Measurements from ENCODE around the gene NAA80.
A peak's percentile ranks its signal among the peaks of the same experiment; 100 is the strongest.
"Not testable (repeated sequence)": the region's sequence is repeated elsewhere in the genome, so short reads cannot be mapped to it uniquely, and the experiment has no call there.

NAA80 gene

DNA sequence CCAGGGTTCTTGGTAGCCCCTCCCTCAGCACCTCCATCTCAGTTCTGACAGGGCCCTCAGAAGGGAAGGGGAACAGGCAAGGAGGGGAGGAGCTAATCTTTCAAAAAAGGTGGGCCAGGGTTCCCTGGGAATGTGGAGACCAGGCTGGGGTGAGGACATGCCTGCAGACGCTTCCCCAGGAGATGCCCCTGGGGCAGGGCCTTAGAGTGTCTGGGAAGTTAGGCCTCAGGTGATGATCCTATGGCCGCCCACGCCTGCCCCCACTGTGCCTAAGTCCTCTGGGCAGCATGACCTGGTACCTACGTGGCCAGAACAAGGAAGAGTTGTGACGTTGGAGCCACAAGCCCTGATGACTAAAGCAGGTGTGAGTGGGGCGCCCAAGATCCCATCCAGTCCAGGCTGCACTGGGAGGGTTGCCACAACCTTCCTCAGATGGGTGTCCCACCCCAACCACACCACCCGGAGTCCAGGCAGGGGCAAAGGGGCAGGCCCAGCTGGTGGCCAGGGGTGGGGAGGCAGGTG lies 34.2 kb downstream of the NAA80 start:
- peak overlapping the region in 1 of 2 donors; percentile 36 for H3K9ac ChIP-seq (ENCODE audit: low read depth in 1 of 2, low read length in 2 of 2)

DNA sequence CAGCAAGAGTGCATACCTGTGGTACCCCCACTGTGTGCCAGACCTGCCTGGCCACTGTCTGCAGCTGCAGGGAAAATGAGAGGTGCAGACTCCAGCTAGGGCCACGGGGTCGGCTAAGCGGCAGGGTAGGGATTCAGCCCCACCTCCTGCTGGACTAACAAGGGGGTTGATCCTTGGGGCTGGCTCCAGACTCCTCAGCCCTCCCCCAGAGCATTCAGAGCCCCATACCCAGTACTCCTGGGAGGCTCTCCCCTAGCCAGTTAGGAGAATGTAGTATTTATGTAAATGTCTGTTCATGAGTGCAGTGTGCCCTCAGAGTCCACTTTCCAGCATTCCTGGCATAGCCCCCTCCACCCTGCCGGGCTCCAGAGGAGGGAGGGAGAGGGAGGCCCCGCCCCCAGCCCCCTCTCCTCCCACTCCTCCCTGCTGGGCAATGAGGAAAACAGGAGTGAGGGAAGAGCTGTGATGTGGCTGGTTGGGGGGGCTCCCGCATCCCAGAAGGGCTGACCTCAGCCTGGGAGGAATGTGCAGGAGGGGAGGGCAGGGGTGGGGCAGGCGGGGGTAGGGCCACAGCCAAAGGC lies 34.7 kb downstream of the NAA80 start:
- Histone ChIP-seq H3K9me3 (ENCODE audit: control insufficient read depth in 2 of 2, low read length in 2 of 2) (no peaks in the 10 kb centered on the region), H3K4me3 (ENCODE audit: low read length in 2 of 2) (no peak overlapping the region), H3K36me3 (ENCODE audit: control insufficient read depth in 2 of 2, insufficient read depth in 2 of 2, low read length in 2 of 2) (no peaks in the 10 kb centered on the region), H3K9ac (ENCODE audit: low read depth in 1 of 2, low read length in 2 of 2) (peak overlapping the region; percentile 24 to 36), H3K27ac (ENCODE audit: low read depth in 2 of 2, low read length in 2 of 2) (peak overlapping the region; percentile 96 to 97), H3K4me1 (ENCODE audit: control insufficient read depth in 2 of 2, insufficient read depth in 2 of 2, low read length in 2 of 2) (peaks cover 54 to 58% of the 10 kb centered on the region in 2 donors), H3K27me3 (ENCODE audit: control insufficient read depth in 2 of 2, insufficient read depth in 2 of 2, low read length in 2 of 2) (no peaks in the 10 kb centered on the region)

More for the DNA sequence above, 34.2 kb downstream of the NAA80 start:
- Histone ChIP-seq H3K27ac (ENCODE audit: low read depth in 2 of 2, low read length in 2 of 2) (peak overlapping the region; percentile 96 to 97), H3K4me1 (ENCODE audit: control insufficient read depth in 2 of 2, insufficient read depth in 2 of 2, low read length in 2 of 2) (peaks cover 57 to 61% of the 10 kb centered on the region in 2 donors), H3K9me3 (ENCODE audit: control insufficient read depth in 2 of 2, low read length in 2 of 2) (no peaks in the 10 kb centered on the region), H3K4me3 (ENCODE audit: low read length in 2 of 2) (no peak overlapping the region), H3K27me3 (ENCODE audit: control insufficient read depth in 2 of 2, insufficient read depth in 2 of 2, low read length in 2 of 2) (no peaks in the 10 kb centered on the region), H3K36me3 (ENCODE audit: control insufficient read depth in 2 of 2, insufficient read depth in 2 of 2, low read length in 2 of 2) (no peaks in the 10 kb centered on the region)

DNA sequence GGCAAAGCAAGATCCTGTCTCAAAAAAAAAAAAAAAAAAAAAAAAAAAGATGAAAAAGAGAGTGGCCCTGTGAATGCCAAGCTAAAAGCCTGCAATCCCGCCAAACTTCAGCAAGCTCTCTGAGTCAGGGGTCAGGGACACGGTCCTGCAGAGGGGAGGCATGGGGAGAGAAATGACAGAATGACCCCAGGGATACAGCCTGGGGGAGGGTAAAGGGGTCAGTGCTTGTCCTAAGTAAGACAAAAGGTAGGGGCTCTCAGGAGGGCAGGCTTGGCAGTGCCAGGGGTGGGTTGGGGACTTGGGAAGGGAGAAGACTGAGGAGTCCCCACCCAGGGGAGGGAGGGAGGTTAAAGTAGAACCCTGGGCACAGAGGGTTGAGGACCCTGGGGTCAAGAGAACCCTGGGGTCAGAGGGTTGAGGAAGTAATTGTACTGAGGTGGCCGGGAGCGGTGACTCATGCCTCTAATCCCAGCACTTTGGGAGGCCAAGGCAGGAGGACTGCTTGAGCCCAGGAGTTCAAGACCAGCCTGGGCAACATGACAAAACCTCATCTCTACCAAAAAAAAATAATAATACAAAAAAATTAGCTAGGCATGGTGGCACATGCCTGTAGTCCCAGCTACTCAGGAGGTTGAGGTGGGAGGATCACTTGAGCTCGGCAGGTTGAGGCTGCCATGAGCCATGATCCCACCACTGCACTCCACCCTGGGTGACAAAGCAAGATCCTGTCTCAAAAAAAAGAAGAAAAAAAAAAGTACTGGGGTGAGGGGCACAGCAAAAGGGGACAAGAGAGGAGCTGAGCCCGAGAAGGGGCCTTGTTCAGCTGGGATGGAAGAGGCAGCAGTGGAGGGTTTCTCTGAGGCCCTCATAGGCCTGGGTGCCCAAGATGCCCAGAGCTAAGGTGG lies 35.5 kb downstream of the NAA80 start:
- peak overlapping the region; percentile 40 to 96 for H3K27ac ChIP-seq (ENCODE audit: low read depth in 2 of 2, low read length in 2 of 2)

DNA sequence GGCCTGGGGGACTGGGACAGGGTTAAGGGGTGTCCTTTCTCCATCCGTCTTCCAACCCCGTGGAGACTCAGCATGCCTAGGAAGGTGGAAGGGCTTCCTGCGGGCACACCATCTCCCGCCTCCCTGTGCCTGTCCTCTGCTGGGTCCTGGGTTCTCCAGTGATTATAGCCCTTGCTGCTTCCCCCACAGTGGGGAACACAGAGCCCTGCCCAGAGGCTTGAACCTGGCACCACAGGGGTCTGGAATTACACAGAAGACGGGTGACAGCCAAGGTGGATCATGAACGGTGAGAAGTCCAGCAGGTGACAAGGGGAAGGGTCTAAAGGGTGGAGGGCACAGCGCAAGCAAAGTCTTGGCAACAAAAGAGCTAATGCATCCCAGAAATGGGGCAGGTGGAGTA lies 36.4 kb downstream of the NAA80 start:
- no peak overlapping the region for H3K27ac ChIP-seq (ENCODE audit: low read depth in 2 of 2, low read length in 2 of 2)
- no peak overlapping the region for H3K4me3 ChIP-seq (ENCODE audit: low read length in 2 of 2)
- H3K9me3 ChIP-seq (ENCODE audit: control insufficient read depth in 2 of 2, low read length in 2 of 2): no peaks in the 10 kb centered on the region
- H3K36me3 ChIP-seq (ENCODE audit: control insufficient read depth in 2 of 2, insufficient read depth in 2 of 2, low read length in 2 of 2): peaks cover 3 to 5% of the 10 kb centered on the region in 2 donors
- no peaks in the 10 kb centered on the region for H3K27me3 ChIP-seq (ENCODE audit: control insufficient read depth in 2 of 2, insufficient read depth in 2 of 2, low read length in 2 of 2)
- no peak overlapping the region for H3K9ac ChIP-seq (ENCODE audit: low read depth in 1 of 2, low read length in 2 of 2)
- peaks cover 41 to 44% of the 10 kb centered on the region in 2 donors for H3K4me1 ChIP-seq (ENCODE audit: control insufficient read depth in 2 of 2, insufficient read depth in 2 of 2, low read length in 2 of 2)

More for the DNA sequence above, 35.5 kb downstream of the NAA80 start:
- no peaks in the 10 kb centered on the region for H3K9me3 ChIP-seq (ENCODE audit: control insufficient read depth in 2 of 2, low read length in 2 of 2)
- peaks cover 50 to 53% of the 10 kb centered on the region in 2 donors for H3K4me1 ChIP-seq (ENCODE audit: control insufficient read depth in 2 of 2, insufficient read depth in 2 of 2, low read length in 2 of 2)
- H3K36me3 ChIP-seq (ENCODE audit: control insufficient read depth in 2 of 2, insufficient read depth in 2 of 2, low read length in 2 of 2): peaks cover 0 to 1% of the 10 kb centered on the region in 2 donors
- H3K27me3 ChIP-seq (ENCODE audit: control insufficient read depth in 2 of 2, insufficient read depth in 2 of 2, low read length in 2 of 2): no peaks in the 10 kb centered on the region
- no peak overlapping the region for H3K4me3 ChIP-seq (ENCODE audit: low read length in 2 of 2)
- H3K9ac ChIP-seq (ENCODE audit: low read depth in 1 of 2, low read length in 2 of 2): no peak overlapping the region

DNA sequence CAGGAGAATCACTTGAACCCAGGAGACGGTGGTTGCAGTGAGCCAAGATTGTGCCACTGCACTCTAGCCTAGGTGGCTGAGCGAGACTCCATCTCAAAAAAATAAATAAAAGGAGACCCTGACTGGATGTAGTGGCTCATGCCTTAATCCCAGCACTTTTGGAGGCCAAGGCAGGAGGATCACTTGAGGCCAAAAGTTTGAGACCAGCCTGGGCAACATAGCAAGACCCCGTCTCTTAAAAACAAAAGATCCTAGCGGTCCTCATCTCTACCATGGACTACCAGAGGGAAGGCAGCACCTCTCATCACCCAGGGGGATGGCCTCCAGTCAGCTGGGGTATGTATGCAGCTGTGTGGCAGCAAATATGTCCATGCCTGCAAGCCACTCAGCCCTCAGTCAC lies 37.0 kb downstream of the NAA80 start:
- not testable (repeated sequence) for H3K36me3 ChIP-seq (ENCODE audit: control insufficient read depth in 2 of 2, insufficient read depth in 2 of 2, low read length in 2 of 2); H3K9ac ChIP-seq (ENCODE audit: low read depth in 1 of 2, low read length in 2 of 2); H3K27ac ChIP-seq (ENCODE audit: low read depth in 2 of 2, low read length in 2 of 2); H3K9me3 ChIP-seq (ENCODE audit: control insufficient read depth in 2 of 2, low read length in 2 of 2); H3K4me3 ChIP-seq (ENCODE audit: low read length in 2 of 2); H3K27me3 ChIP-seq (ENCODE audit: control insufficient read depth in 2 of 2, insufficient read depth in 2 of 2, low read length in 2 of 2)
- peaks cover 36 to 39% of the 10 kb centered on the region in 2 donors for H3K4me1 ChIP-seq (ENCODE audit: control insufficient read depth in 2 of 2, insufficient read depth in 2 of 2, low read length in 2 of 2)

DNA sequence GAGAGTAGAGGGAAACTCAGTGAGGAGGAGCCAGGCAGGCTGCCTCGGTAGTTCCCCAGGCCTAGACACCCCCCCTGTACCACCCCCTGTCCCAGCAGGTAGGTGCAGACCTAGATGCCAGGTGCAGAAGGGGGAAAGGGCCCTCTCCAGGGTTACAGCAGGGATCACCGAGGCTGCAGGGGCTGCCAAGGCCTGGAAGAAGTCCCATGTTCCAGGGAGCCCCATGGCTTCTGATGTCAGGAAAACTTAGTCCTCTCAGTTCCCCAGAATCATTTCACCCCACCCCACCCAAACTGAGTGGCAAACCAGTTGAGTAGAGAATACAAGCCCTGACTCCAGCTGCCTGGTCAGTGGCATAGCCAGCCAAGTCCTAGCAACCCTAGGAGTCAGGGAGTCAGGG lies 37.7 kb downstream of the NAA80 start:
- H3K36me3 ChIP-seq (ENCODE audit: control insufficient read depth in 2 of 2, insufficient read depth in 2 of 2, low read length in 2 of 2): peaks cover 13 to 16% of the 10 kb centered on the region in 2 donors
- H3K4me3 ChIP-seq (ENCODE audit: low read length in 2 of 2): no peak overlapping the region
- peak overlapping the region in 1 of 2 donors; percentile 90 for H3K9ac ChIP-seq (ENCODE audit: low read depth in 1 of 2, low read length in 2 of 2)
- H3K9me3 ChIP-seq (ENCODE audit: control insufficient read depth in 2 of 2, low read length in 2 of 2): no peaks in the 10 kb centered on the region
- H3K4me1 ChIP-seq (ENCODE audit: control insufficient read depth in 2 of 2, insufficient read depth in 2 of 2, low read length in 2 of 2): peaks cover 29 to 32% of the 10 kb centered on the region in 2 donors
- peak overlapping the region in 1 of 2 donors; percentile 87 for H3K27ac ChIP-seq (ENCODE audit: low read depth in 2 of 2, low read length in 2 of 2)
- H3K27me3 ChIP-seq (ENCODE audit: control insufficient read depth in 2 of 2, insufficient read depth in 2 of 2, low read length in 2 of 2): no peaks in the 10 kb centered on the region

DNA sequence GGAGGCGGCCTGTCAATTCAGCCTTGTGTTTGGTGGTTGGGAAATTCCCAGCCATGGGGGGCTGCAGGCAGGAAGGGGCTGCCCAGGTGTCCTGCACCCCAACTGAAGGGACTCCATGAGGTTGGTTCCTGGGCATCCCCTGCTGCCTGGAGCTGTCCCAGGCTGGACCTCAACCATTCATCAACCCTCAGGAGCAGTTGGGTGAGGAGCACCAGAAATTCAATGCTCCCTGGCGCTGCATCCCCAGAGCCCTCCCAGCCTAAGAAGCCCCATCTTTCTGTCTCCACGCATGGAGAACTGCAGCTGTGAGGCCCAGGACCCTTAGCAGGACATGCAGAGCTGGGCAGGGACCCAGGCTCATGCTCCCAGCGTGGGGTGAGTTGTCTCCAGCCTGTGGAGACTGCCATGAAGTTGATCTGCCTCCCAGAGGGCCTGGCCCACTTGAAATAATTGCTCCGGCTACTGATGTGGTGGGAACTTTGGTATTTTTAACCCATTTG lies 38.2 kb downstream of the NAA80 start:
- Histone ChIP-seq H3K4me3 (ENCODE audit: low read length in 2 of 2) (no peak overlapping the region), H3K9ac (ENCODE audit: low read depth in 1 of 2, low read length in 2 of 2) (peak overlapping the region; percentile 85 to 90), H3K27ac (ENCODE audit: low read depth in 2 of 2, low read length in 2 of 2) (peak overlapping the region in 1 of 2 donors; percentile 87), H3K9me3 (ENCODE audit: control insufficient read depth in 2 of 2, low read length in 2 of 2) (no peaks in the 10 kb centered on the region), H3K4me1 (ENCODE audit: control insufficient read depth in 2 of 2, insufficient read depth in 2 of 2, low read length in 2 of 2) (peaks cover 24 to 27% of the 10 kb centered on the region in 2 donors), H3K27me3 (ENCODE audit: control insufficient read depth in 2 of 2, insufficient read depth in 2 of 2, low read length in 2 of 2) (no peaks in the 10 kb centered on the region), H3K36me3 (ENCODE audit: control insufficient read depth in 2 of 2, insufficient read depth in 2 of 2, low read length in 2 of 2) (peaks cover 18 to 20% of the 10 kb centered on the region in 2 donors)

DNA sequence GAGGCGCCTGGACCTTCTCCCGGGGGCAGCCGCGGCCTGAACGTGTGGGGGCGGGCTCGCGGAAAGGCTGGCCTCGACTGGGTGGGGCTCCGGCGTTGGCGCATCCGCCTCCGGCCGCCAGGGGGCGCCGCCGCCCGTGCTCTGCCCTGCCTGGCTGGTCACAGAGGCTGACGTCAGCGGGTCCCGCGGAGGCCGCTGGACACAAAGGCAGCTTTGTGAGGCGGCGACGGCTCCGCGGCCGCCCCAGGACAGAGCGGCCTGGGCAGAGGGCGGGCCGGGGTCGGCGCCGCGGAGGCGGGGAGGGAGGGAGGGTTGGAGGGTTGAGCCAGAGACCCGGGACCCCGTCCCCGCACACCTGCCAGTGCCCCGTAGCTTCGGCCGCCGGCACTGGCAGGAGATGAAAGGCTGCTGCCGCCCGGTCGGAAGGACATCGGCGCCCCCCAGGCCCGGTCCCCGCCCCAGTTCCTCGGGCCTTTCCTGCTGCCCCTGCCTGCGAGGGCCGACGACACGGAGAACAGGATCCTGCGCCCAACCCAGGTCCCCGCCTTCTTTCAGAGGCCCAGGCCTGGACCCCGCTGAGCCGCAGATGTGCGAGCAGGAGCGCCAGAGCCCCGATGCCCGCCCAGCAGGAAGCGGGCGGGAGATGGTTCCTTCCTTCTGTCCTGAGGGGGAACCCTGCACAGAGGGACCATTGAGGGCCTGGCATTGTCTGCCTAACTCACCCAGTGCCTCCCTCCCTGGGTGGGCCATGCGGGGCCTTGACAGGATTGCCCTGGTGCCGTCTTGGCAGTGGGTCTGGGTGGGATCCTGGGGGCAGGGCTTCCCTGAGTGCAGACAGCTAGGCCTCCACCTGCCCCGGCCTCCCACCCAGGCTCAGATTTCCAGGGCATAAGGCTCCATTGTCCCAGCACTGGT lies 38.9 kb downstream of the NAA80 start:
- H3K9me3 ChIP-seq (ENCODE audit: control insufficient read depth in 2 of 2, low read length in 2 of 2): no peaks in the 10 kb centered on the region
- H3K36me3 ChIP-seq (ENCODE audit: control insufficient read depth in 2 of 2, insufficient read depth in 2 of 2, low read length in 2 of 2): peaks cover 18 to 20% of the 10 kb centered on the region in 2 donors
- H3K27me3 ChIP-seq (ENCODE audit: control insufficient read depth in 2 of 2, insufficient read depth in 2 of 2, low read length in 2 of 2): no peaks in the 10 kb centered on the region
- peak overlapping the region; percentile 85 to 90 for H3K9ac ChIP-seq (ENCODE audit: low read depth in 1 of 2, low read length in 2 of 2)
- peak overlapping the region; percentile 82 to 87 for H3K27ac ChIP-seq (ENCODE audit: low read depth in 2 of 2, low read length in 2 of 2)
- H3K4me3 ChIP-seq (ENCODE audit: low read length in 2 of 2): peak overlapping the region; percentile 42 to 66
- peaks cover 17 to 21% of the 10 kb centered on the region in 2 donors for H3K4me1 ChIP-seq (ENCODE audit: control insufficient read depth in 2 of 2, insufficient read depth in 2 of 2, low read length in 2 of 2)

DNA sequence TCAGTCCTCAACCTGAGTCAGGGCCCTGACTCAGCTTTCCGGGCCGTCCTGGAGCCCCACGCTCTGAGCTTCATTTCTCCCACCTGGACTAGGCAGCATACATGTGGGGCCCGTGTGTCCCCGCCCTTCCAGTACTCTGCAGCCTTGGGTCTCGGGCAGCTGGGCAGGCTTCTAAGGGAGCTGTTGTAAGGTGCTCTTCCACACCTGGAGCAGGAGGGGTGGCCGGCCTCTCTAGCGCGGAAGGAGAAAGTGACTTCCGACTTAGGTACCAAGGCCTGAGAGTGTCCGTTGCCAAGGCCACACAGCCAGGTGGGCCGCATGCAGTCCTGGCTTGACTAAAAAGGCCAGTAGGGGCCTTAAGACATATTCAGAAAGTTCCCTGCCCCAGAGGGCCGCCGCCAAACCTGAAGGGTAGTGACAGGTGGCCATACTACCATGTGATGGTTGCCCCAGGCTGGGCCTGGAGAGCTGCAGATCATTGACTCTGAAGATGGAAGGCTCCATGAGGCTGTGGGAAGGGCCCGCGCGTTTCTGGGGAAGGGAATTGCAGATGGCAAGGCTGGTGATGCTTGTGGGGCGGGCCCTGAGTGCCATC lies 39.7 kb downstream of the NAA80 start:
- peak overlapping the region in 1 of 2 donors; percentile 90 for H3K9ac ChIP-seq (ENCODE audit: low read depth in 1 of 2, low read length in 2 of 2)
- H3K4me3 ChIP-seq (ENCODE audit: low read length in 2 of 2): peak overlapping the region in 1 of 2 donors; percentile 42
- peaks cover 18 to 20% of the 10 kb centered on the region in 2 donors for H3K36me3 ChIP-seq (ENCODE audit: control insufficient read depth in 2 of 2, insufficient read depth in 2 of 2, low read length in 2 of 2)
- no peaks in the 10 kb centered on the region for H3K27me3 ChIP-seq (ENCODE audit: control insufficient read depth in 2 of 2, insufficient read depth in 2 of 2, low read length in 2 of 2)
- no peaks in the 10 kb centered on the region for H3K9me3 ChIP-seq (ENCODE audit: control insufficient read depth in 2 of 2, low read length in 2 of 2)
- H3K27ac ChIP-seq (ENCODE audit: low read depth in 2 of 2, low read length in 2 of 2): peak overlapping the region; percentile 53 to 87
- peaks cover 14 to 16% of the 10 kb centered on the region in 2 donors for H3K4me1 ChIP-seq (ENCODE audit: control insufficient read depth in 2 of 2, insufficient read depth in 2 of 2, low read length in 2 of 2)

Data from mucosa of rectum (tissue), 2 donors.